Sigmoid colon (tissue), 7 donors: Measurements from ENCODE around the gene CYB5R4. TPM values are rescaled to one million over a fixed set of nuclear protein-coding genes. Genes with fewer than 3 reads are reported as not detected.

ENCODE experiments used
- DNase-seq: peaks from one replicate; pipeline ENCODE4 v3.0.0-alpha.2; 2019
- H3K27ac ChIP-seq, 4 donors: fragments of 200-600 bp; sonication (generic); one replicate each; pipeline ENCODE4 v1.5.1; 2016 to 2019; ENCODE audit warnings: mild to moderate bottlenecking in 1 of 4
- H3K27me3 ChIP-seq, 3 donors: fragments of 200-600 bp; sonication (generic); one replicate each; pipeline ENCODE4 v1.5.1; 2019; ENCODE audit warnings: mild to moderate bottlenecking in 1 of 3
- H3K36me3 ChIP-seq, 4 donors: fragments of 200-600 bp; sonication (generic); one replicate each; pipeline ENCODE4 v1.5.1; 2016 to 2019
- H3K4me1 ChIP-seq, 4 donors: fragments of 200-600 bp; sonication (generic); one replicate each; pipeline ENCODE4 v1.5.1; 2017 to 2019
- H3K4me3 ChIP-seq, 4 donors: fragments of 200-600 bp; sonication (generic); one replicate each; pipeline ENCODE4 v1.5.1; 2017 to 2019; ENCODE audit warnings: mild to moderate bottlenecking in 2 of 4, moderate library complexity in 1 of 4
- H3K9me3 ChIP-seq, 4 donors: fragments of 200-600 bp in 3 of 4; sonication (generic) in 3 of 4; one replicate each; pipeline versions ENCODE4 v1.5.1 to v1.6.1; 2013 to 2019
- EP300 ChIP-seq, 4 donors: sonication (generic); formaldehyde crosslinking; IDR thresholded peaks; one replicate each; pipeline ENCODE4 v1.6.1; 2017; ENCODE audit warnings: antibody characterized with exemption in 4 of 4
- POLR2A ChIP-seq, 2 donors: fragments of 450-650 bp; IDR thresholded peaks; one replicate each; pipeline ENCODE4 v1.6.1; 2016; ENCODE audit warnings: antibody characterized with exemption in 2 of 2, mild to moderate bottlenecking in 2 of 2, moderate library complexity in 2 of 2
- POLR2AphosphoS5 ChIP-seq, 4 donors: sonication (generic); formaldehyde crosslinking; IDR thresholded peaks; one replicate each; pipeline ENCODE4 v1.6.1; 2017; ENCODE audit warnings: antibody characterized with exemption in 4 of 4
- WGBS, 2 donors: extraction: QIAGEN DNeasy Blood & Tissue Kit; methylation state at CpG; one replicate each; pipeline ENCODE4 v1.1.7; 2013; 5-methylcytosine and 5-hydroxymethylcytosine counted together
- intact Hi-C: fragments of 100-400 bp; cut with DNase I; formaldehyde crosslinking; loops from one replicate; pipeline ENCODE4 v1.15.1; 2023
- polyA plus RNA-seq, 3 donors: library from polyadenylated mRNA; stranded (reverse); fragments of 200-250 nt; gene quantifications; one replicate each; pipeline ENCODE4 v1.2.3, GENCODE V29; 2013
- total RNA-seq, 4 donors: library from RNA; depleted of rRNA; stranded (reverse); fragments of >200 nt; gene quantifications; one replicate each; pipeline ENCODE4 v1.1.0, GENCODE V29; 2016
- TF ChIP-seq, protein P1 (sequence below), 4 experiments: fragments of 450-650 bp in 3 of 4; fragments of 200-600 bp in 1 of 4; IDR thresholded peaks; one replicate each; pipeline ENCODE4 v1.5.1; 2016 to 2019; ENCODE audit warnings: antibody characterized with exemption in 4 of 4, mild to moderate bottlenecking in 3 of 4, moderate library complexity in 2 of 4
- donor health status: healthy with polysubstance abuse.
- donor health status: Bipolar disorder and iron deficiency.
- donor health status: healthy.

CYB5R4 gene
- total and polyA plus RNA-seq, 7 donors: 9.7 to 35.6 (median 14.3) TPM

GRCh38 chr6:83952830-83953229, 93.3 kb downstream of the CYB5R4 start:
- no peaks in the 10 kb centered on the region for H3K9me3 ChIP-seq
- WGBS, 2 donors: 86 to 92% methylated on average over 3 of the region's 3 CpGs
- peaks cover 0 to 23% (median 11%) of the 10 kb centered on the region in 4 donors for H3K36me3 ChIP-seq
- no peak for DNase-seq
- intact Hi-C loops: no loop called here
- H3K27me3 ChIP-seq: no peaks in the 10 kb centered on the region
- no peak for TF ChIP-seq POLR2A (IDR thresholded peaks at IDR 0.05)
- no peak for TF ChIP-seq EP300 (IDR thresholded peaks at IDR 0.05)
- TF ChIP-seq, protein P1, sequence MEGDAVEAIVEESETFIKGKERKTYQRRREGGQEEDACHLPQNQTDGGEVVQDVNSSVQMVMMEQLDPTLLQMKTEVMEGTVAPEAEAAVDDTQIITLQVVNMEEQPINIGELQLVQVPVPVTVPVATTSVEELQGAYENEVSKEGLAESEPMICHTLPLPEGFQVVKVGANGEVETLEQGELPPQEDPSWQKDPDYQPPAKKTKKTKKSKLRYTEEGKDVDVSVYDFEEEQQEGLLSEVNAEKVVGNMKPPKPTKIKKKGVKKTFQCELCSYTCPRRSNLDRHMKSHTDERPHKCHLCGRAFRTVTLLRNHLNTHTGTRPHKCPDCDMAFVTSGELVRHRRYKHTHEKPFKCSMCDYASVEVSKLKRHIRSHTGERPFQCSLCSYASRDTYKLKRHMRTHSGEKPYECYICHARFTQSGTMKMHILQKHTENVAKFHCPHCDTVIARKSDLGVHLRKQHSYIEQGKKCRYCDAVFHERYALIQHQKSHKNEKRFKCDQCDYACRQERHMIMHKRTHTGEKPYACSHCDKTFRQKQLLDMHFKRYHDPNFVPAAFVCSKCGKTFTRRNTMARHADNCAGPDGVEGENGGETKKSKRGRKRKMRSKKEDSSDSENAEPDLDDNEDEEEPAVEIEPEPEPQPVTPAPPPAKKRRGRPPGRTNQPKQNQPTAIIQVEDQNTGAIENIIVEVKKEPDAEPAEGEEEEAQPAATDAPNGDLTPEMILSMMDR (IDR thresholded peaks at IDR 0.05): no peak
- TF ChIP-seq POLR2AphosphoS5 (IDR thresholded peaks at IDR 0.05): no peak
- H3K4me1 ChIP-seq: no peaks in the 10 kb centered on the region
- no peak overlapping the region for H3K4me3 ChIP-seq
- no peak overlapping the region for H3K27ac ChIP-seq

- no peak overlapping the region for H3K4me3 ChIP-seq
- TF ChIP-seq EP300 (IDR thresholded peaks at IDR 0.05) (no peak), POLR2AphosphoS5 (IDR thresholded peaks at IDR 0.05) (no peak)
- TF ChIP-seq, protein P1 (IDR thresholded peaks at IDR 0.05): no peak
- intact Hi-C loops: no loop called here
- WGBS, 2 donors: 89 to 97% methylated on average over 2 of the region's 2 CpGs
- no peaks in the 10 kb centered on the region for H3K27me3 ChIP-seq
- H3K9me3 ChIP-seq: no peaks in the 10 kb centered on the region
- peaks cover 0 to 38% (median 13%) of the 10 kb centered on the region in 4 donors for H3K36me3 ChIP-seq
- H3K4me1 ChIP-seq: no peaks in the 10 kb centered on the region
- no peak for DNase-seq
- H3K27ac ChIP-seq: no peak overlapping the region
Observed at GRCh38 chr6:83954371-83954770, 94.9 kb downstream of the CYB5R4 start.

DNA sequence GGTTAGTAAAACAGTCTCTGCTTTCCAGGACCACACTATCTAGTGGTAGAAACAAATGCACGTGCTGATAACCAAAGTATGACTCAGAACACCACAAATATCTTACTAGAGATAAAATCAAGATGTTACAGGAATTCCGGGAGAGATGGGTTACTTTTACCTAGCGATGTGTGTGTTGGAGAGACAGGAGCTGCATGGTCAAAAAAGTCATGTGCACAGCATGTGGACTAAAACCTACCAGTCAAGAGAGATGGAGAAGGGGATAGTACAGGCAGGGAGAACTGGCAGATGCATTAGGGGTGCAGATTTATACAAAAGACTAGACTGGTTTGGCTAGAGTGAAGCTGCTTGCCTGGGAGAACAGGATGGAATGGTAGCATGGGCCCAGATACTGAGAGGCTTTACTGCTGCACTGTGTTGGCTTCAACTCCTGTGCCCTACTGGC, 98.8 kb downstream of the CYB5R4 start:
- 91 to 92% methylated on average over 3 of the region's 3 CpGs for WGBS, 2 donors
- H3K27me3 ChIP-seq: no peaks in the 10 kb centered on the region

GRCh38 chr6:83960664-83961063, 101.2 kb downstream of the CYB5R4 start:
- Histone ChIP-seq H3K4me3 (no peak overlapping the region), H3K27me3 (no peaks in the 10 kb centered on the region), H3K9me3 (peaks cover 0 to 1% (median 0%) of the 10 kb centered on the region in 4 donors), H3K36me3 (peaks cover 0 to 75% (median 23%) of the 10 kb centered on the region in 4 donors), H3K4me1 (no peaks in the 10 kb centered on the region), H3K27ac (no peak overlapping the region)
- WGBS, 2 donors: 79 to 93% methylated on average over 1 of the region's 1 CpG
- TF ChIP-seq EP300 (IDR thresholded peaks at IDR 0.05): no peak
- TF ChIP-seq POLR2A (IDR thresholded peaks at IDR 0.05): no peak
- no peak for TF ChIP-seq POLR2AphosphoS5 (IDR thresholded peaks at IDR 0.05)
- TF ChIP-seq, protein P1 (IDR thresholded peaks at IDR 0.05): no peak
- no peak for DNase-seq
- intact Hi-C loops: no loop called here

More for the DNA sequence above, 98.8 kb downstream of the CYB5R4 start:
- TF ChIP-seq EP300 (IDR thresholded peaks at IDR 0.05) (no peak), POLR2AphosphoS5 (IDR thresholded peaks at IDR 0.05) (no peak), POLR2A (IDR thresholded peaks at IDR 0.05) (no peak)
- TF ChIP-seq, protein P1 (IDR thresholded peaks at IDR 0.05): no peak
- H3K27ac ChIP-seq: no peak overlapping the region
- no peaks in the 10 kb centered on the region for H3K4me1 ChIP-seq
- intact Hi-C loops: no loop called here
- H3K9me3 ChIP-seq: no peaks in the 10 kb centered on the region
- peaks cover 0 to 68% (median 25%) of the 10 kb centered on the region in 4 donors for H3K36me3 ChIP-seq
- DNase-seq: no peak
- no peak overlapping the region for H3K4me3 ChIP-seq

- DNase-seq: no peak
- Histone ChIP-seq H3K9me3 (peaks cover 0 to 9% (median 1%) of the 10 kb centered on the region in 4 donors), H3K27me3 (no peaks in the 10 kb centered on the region), H3K4me1 (no peaks in the 10 kb centered on the region), H3K4me3 (no peak overlapping the region), H3K27ac (no peak overlapping the region), H3K36me3 (peaks cover 0 to 61% (median 15%) of the 10 kb centered on the region in 4 donors)
- TF ChIP-seq POLR2A (IDR thresholded peaks at IDR 0.05): no peak
- no peak for TF ChIP-seq POLR2AphosphoS5 (IDR thresholded peaks at IDR 0.05)
- TF ChIP-seq, protein P1 (IDR thresholded peaks at IDR 0.05): no peak
- TF ChIP-seq EP300 (IDR thresholded peaks at IDR 0.05): no peak
- intact Hi-C loops: no loop called here
Observed at GRCh38 chr6:83962582-83962981, 103.1 kb downstream of the CYB5R4 start.
